H4 (cell line): Measurements from ENCODE around the gene TCIRG1. TPM values are rescaled to one million over a fixed set of nuclear protein-coding genes. Genes with fewer than 3 reads are reported as not detected.

Experiments
- DNase-seq: peaks from one replicate; pipeline ENCODE4 v3.0.0-alpha.2; 2015; ENCODE audit warnings: low spot score
- total RNA-seq: library from RNA; depleted of rRNA; stranded (reverse); fragments of >200 nt; shearing (Covaris generic); gene quantifications from 2 replicates; pipeline ENCODE4 v1.2.3, GENCODE V29; 2014

TCIRG1 gene
- total RNA-seq, 1 experiment from 2014 or later = 12.5 TPM

GRCh38 chr11:68051191-68052136 is 12.6 kb downstream of the TCIRG1 start:
- DNase-seq = no peak

GRCh38 chr11:68052137-68052873 is 13.5 kb downstream of the TCIRG1 start:
- DNase-seq = no peak

GRCh38 chr11:68053117-68053516 is 14.3 kb downstream of the TCIRG1 start:
- DNase-seq = no peak

- no peak for DNase-seq
Measured at GRCh38 chr11:68053981-68054812, 15.4 kb downstream of the TCIRG1 start.

- DNase-seq = no peak
Measured at GRCh38 chr11:68056317-68057285, 17.8 kb downstream of the TCIRG1 start.

- no peak for DNase-seq
Measured at GRCh38 chr11:68057807-68058206, 19.0 kb downstream of the TCIRG1 start.

- DNase-seq = no peak
Measured at GRCh38 chr11:68061508-68061907, 22.7 kb downstream of the TCIRG1 start.

GRCh38 chr11:68064926-68065325 is 26.1 kb downstream of the TCIRG1 start:
- no peak for DNase-seq

- DNase-seq = no peak
Measured at GRCh38 chr11:68065841-68066240, 27.0 kb downstream of the TCIRG1 start.

GRCh38 chr11:68066742-68067141 is 27.9 kb downstream of the TCIRG1 start:
- no peak for DNase-seq

- no peak for DNase-seq
Measured at GRCh38 chr11:68067991-68068390, 29.2 kb downstream of the TCIRG1 start.

GRCh38 chr11:68071281-68072048 is 32.6 kb downstream of the TCIRG1 start:
- no peak for DNase-seq

GRCh38 chr11:68074584-68075352 is 35.9 kb downstream of the TCIRG1 start:
- no peak for DNase-seq

GRCh38 chr11:68076371-68077042 is 37.7 kb downstream of the TCIRG1 start:
- no peak for DNase-seq

- DNase-seq = no peak
Measured at GRCh38 chr11:68077617-68078582, 39.1 kb downstream of the TCIRG1 start.

GRCh38 chr11:68080860-68081259 is 42.0 kb downstream of the TCIRG1 start:
- no peak for DNase-seq

GRCh38 chr11:68081691-68082090 is 42.9 kb downstream of the TCIRG1 start:
- no peak for DNase-seq
